Stimulated activated CD4-positive, alpha-beta T cell treated with anti-CD3 and anti-CD28 coated beads, Interleukin-15, amount 100 ng/mL, for 24 hours (primary cell): ENCODE results near the gene GLRX5.

ENCODE experiments used
- DNase-seq: peaks from one replicate; pipeline ENCODE4 v3.0.0-alpha.2; 2020

Gene GLRX5

DNA sequence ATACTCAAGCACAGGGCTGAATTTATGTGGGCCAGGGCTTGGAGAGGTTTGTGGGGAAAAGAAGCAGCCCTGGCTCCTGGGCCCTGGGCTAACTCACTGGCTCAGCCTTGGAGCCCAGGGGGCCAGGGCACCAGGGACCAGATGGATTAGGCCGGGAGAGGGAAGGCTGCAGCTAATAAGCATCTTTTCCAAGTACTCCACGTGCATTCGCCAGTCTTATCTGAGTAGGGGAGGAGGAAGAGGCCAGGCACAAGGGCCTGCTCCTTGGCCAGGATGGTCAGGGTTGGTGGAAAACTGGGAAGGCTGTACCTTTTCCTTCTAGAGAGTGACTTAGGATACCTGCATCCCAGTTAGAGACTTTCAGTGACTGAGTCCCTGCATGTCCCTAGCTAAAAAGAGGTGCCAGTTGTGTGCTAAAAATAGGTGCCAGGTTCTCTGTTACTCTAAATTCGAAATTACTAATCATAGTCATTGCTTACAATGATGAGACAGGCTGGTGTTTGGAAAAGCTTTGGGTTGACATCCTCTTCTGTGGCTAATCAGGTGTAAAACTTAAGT, 1.3 kb downstream of the GLRX5 start:
- no peak for DNase-seq

DNA sequence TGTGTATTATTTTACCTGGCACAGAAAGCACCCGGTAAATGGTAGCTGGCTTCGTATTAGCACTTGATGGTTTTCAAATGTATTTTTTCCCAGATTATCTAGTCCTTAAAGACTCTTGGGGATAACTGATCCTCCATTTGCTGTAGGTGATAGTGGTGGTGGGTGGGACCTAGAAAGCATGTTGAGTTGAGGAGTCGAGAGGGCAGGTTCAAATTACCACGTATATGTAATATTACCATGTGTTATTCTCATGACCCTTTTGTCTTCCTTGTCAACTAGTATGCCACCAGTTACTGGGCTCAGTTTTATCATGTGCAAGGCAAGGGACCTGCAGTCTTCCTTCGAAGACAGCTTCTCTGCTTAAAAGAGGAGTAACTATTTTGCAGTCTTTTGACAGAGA, 1.8 kb downstream of the GLRX5 start:
- no peak for DNase-seq

DNA sequence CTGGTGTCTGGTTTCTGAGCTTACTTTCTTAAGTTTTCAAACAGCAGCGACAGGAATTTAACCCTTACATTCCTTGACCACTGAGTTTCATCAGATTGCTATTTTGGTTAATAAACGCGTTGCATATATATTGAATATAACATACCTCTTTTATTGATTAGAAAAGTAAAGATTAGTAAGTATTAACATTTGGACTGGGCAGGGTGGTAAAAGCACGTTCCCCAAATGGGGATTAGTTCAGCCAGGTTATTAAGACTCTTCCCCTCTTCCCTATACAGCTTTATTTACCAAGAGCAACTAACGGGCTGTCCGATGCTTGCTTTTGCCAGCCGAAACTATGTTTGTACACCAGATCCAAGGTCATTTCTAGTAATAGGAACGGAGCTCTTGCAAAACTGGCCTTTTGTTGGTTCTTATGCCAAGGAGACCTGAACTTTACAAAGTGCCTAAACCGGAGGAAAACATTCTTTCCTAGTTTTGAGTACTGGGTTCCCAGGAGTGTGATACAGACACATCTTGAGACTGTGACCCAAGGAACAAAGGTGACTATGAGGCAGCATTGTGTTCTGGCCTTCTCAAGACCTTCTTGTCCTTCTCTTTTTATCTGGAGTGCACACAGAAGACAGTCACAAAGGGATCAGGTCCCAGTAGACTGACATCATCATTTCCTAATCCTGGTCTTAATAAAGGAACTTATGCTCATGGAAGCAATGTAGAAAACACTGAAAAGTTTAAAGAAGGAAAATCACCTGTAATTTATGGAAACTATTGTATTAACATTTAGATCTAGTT, 2.6 kb downstream of the GLRX5 start:
- no peak for DNase-seq

DNA sequence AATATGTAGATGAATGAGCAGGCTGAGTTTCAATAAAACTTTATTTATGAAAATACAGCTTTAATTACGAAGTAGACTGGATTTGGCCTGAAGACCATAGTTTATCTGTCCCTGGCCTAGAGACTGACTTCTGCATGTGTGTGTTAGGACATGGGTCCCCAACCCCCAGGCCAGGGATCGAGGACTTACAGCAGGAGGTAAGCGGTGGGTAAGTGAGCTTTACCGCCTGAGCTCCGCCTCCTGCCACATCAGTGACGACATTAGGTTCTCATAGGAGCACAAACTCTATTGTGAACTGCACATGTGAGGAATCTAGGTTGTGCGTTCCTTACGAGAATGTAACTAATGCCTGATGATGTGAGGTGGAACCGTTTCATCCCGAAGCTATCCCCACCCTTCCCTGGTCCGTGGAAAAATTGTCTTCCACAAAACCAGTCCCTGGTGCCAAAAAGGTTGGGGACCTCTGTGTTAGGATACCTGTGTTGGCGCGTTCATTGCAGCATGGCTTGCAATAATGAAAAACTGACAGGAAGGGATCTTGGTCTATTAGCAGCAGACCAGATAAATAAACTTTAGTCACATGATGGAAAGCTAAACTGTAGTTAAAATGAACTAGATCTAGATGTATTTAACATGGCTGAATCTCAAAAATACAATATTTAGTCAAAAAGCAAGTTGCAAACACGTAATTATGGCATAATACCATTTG, 4.1 kb downstream of the GLRX5 start:
- DNase-seq: no peak

DNA sequence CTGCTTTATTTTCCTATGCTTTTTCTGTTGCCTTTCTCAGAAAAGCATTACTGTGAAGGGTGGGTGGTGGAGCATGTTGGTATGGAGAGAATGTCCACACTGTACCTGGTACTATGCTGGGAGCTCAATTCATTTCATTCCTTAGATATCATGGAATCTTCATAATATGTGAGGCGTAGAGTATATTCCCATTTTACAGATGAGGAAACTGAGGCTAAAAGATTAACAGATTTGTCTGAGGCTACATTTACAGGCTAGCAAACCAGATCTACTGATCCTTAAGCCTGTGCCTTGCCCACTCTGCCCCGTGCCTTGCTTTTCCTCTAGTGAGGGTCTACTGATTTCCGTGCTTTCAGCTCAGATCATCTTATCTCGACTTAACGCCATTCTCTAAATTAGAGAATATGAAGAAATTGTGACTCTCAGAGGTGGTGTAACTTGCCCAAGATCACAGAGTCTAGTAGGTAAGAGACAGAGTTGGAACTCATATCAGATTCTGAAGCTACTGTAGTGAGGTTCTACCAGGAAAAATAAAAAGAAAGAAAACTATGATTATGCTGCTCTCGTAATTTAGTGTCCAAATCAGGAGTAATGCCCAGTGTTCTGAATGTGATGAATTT, 5.5 kb downstream of the GLRX5 start:
- DNase-seq: no peak

DNA sequence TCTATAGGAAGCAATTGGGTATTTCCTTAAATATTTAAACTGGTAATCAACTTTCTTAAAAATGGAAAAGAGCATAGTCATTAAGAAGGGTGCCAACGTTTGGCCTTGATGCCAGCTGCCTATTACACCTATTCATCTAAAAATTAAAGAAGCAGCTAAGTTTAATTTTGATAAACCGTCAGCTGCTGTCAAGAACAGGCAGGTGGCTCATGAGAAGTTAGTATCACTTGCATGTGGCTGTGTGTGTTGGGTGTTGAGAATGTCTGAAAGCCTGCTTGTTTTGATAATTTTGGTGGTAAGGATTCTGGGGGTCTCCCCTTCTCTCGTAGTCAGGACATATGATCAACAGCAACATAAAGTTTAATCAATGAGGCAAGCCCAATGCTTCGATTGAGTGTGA, 6.5 kb downstream of the GLRX5 start:
- no peak for DNase-seq

DNA sequence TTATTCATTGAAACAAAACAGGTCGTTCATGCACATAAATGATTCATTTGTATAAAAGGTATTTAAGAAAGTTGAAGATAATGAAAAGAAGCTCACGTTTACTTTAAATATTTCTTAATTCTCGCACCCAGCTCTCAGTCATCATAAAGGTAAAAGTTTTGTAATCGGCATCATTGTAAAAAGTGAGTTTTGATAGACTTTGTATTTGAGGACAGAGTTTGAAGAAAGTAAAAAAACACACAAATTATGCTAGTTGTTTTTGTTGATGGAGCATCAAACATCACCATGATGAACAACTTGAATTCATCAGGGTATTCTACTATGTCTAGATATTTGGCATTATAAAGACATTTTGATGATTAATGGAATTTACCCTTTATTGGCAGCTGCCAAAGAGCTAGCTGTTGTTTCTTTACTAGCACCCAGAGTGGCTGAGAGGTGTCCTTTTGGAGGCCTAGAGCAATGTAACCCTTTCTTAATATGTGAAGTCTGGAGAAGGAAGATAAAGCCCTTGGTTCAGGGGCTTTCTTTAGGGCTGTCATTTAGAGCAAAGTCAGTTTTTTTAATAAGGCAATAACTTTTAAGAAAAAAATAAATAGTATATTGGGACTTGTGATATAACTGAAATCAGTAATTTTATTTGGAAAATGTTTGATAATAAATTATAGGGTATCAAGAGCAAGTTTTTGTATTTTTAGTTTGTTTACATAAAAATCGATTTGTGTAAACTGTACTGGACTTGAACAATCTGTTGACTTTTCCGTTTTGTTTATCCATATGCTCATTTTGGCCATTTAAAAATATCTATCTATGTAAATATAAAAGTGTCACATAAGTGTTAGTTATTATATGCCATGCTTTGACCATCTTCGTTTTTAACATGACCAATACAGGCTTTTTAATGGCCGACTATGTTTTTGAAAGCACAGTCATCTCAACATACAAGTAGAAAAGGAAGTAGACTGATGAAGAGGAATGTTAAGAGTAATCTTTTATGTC, 7.4 kb downstream of the GLRX5 start:
- no peak for DNase-seq

DNA sequence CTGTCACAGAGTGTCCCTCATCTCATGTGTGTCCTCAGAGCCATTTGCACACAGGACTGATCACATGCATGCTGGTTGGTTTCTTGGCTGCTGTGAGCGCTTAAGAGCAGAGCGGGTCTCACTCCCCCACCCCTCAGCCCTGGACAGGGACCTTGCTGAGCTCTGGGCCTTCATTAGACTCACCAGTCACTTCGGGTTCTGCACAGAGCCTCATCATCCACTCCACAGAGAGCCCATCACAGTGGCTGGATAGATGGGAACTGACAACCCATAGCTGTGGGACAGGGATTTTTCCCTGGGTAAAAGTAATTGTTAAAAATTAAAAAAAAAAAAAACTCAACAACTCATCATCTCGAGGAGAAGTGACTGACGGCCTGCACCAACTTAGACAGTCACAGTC, 8.2 kb downstream of the GLRX5 start:
- no peak for DNase-seq

DNA sequence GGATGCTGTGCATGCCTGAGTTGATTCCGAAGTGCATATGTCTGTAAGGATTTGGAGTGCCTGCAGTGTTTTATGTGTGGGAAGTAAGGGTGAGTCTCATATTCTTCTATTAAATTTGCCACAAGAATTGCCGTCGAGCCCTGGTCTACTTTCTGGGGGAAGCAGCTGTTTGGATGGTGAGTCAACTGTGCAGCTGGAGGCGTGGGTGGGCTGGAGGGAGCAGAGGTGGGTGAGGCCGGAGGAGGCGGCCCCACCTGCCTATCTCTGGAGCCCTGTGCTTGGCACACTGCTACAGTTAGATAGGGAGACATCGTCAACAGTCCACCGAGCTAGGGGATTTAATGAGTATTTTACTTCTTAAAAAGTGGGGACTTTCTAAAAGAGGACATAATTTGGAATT, 9.7 kb downstream of the GLRX5 start:
- DNase-seq: no peak

DNA sequence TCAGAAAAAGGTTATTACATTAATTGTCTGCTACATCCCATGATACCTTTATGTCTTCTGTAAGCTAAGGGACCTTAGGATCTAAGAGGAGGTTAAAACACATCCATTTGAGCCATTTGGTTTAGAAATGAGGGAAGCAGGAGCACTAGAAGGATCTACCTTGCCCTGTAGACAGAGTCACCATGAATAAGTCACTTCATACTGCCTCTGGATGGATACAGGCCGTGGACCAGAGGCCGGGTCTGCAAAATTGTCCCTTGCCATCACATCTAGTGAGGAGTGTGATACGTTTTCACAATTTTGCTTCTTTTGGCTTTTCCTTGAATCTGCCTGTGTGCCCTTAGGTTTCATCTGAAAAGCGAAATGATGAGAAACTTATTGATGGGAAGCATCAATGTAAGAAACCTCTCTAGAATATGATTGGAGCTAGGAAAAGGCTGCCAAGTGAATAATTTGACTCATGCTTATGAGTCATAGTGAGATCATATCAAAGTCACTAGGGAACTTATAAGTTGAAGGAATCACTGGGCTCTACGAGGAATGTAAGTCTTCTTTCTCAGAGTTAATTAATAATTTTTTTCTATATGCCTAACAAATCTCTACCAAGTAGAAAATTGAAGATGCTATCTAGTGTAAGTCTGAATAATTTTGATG, 10.8 kb downstream of the GLRX5 start:
- DNase-seq: no peak

DNA sequence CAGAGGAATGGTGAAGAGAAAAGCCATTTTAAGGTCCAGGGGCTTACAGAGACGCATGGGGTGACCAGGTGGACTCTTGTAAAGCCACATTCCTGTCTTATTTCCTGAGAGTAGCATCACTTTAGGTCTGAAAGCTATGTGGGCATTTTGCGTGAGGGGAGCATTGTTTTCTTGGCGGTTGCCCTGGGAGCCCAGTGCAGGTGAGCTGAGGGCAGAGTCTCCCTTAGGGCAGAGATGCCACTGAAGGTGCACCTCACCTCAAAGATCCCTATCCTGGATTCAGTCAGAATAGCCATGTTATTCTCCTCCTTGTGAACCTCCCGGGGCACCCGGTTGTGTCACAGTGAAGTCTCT, 12.4 kb downstream of the GLRX5 start:
- no peak for DNase-seq

DNA sequence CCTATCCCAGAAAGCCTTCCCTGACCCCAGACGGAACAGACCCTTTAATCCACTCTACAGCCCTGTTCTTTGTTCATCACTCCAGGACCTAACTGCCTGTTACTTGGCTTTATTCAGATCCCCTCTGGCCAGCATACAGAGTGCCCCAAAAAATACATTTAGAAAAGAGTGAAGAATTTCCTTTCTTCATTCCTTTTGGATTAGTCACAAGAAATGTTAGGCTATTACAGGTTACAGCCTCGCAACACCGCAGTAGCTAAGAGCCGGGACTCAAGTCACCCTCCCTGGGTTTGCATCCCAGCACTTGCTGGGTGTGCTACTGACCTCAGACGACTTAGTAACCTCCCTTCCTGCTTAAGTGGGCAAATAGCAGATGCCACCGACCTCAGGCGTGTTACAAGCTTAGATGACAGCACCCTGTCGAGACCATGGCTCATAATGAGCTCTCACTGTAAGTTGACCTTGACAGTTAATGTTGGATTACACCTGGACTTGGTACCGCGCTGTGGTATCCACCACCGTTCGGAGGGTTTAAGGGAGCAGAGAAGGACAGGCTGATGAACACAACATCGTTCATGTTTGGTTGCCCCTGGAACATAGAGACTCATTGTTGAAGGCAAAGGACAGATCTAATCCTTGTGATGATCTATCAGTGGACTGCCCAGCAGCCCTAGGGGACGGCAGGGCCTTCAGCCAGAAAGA, 12.9 kb downstream of the GLRX5 start:
- DNase-seq: no peak

DNA sequence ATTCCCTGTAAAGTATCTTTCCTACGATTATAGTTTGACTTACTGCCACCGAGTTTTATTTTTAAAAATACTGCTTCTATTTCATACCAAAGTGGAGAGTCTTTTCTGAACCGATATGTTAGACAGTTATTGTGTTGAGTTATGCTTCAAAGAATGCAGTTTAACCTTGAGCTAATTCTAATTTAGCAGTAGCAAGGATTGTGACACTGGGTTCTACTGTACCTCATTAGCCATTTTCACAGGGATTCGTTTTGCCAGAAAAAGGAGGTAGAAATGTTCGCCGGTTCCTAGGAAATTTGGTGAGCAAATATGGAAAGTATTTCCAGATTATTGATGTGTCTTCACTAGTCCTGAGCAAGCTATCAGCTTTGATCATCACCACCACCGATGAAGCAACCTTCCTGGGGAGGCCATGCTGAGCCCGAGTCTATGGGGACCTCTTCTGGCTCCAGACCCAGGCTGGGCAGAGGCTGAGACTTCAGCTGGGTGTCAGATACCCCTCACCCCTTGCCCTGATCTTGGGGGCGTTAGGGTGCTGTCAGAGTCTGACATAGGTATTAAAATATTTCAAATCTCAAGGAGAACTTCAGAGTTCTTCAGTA, 13.6 kb downstream of the GLRX5 start:
- DNase-seq: no peak

DNA sequence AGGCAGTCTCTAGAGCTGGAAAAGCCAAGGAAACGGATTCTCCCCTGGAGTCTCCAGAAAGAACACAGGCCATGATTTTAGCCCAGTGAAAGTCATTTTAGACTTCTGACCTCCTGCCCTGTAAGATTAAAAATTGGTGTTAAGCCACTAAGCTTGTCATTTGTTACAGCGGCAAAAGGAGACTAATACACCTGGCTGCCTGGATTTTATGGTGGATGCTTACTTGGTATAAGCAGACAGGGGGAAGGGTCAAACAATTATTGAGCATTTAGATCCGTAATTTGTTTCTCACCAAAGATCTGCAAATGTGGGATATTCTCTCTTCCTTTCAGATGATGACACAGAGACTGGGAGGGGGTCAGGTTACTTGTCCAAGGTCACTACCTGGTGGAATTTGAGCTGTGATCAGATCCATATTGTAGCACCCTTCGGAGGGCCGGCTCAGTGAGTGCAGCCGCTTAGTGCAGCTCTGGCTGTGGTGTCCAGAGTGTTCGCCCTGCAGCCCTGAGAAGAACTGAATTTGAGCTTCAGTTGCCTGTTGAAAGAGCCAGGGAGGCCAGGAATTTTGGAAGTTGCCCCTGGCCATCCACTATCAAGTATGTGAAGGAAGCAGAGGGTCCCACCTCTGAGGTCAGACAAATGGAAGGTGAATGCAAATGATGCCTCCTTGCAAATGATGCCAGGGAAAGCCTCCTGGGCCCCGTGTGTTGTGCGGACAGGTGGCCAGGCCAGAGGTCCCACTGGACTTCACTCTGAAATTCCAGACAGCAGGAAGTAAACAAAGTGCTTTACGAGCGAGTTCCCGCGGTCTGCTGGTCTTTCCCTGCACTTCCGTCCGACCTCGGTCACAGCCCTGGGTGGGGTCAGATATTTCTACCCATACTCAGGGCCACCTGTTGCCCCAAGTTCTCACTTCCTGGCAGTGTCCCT, 15.1 kb downstream of the GLRX5 start:
- no peak for DNase-seq

DNA sequence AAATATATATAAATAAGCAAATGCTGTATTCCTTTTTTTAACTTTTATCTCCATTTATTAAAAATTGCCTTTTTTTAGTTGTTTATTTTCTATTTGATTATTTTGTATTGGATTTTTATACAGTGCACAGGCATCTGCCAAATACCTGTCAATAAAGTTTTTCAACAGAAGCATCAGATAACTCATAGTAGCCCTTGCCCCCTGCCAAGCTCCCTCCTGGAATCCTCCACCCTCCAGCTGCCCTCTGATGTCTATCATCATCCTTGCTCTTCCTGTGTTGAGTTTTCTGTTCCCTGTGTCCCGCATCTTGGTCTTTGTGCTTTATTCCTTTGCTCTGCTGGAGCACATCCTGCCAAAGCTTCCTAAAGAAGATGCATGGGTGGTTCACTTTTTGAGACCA, 16.6 kb downstream of the GLRX5 start:
- no peak for DNase-seq

DNA sequence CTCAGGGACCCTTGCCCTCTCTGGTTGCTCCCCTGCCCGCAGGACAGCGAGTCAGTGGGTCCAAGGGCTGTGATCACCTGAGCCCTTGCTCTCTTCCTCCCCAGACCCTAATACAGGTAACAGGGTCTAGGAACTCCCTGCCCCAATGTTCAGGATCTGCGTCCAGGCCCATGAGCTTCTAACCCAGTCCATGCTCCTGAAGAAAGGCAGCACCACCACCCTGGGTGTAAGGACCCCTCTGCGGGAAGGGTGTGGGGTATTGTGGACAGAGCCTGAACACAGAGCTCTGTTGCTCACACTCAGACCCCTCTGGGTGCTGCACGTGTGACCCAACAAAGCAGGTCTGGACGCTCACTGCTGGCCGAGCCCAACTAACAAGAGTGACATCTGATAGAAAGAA, 18.3 kb downstream of the GLRX5 start:
- no peak for DNase-seq

DNA sequence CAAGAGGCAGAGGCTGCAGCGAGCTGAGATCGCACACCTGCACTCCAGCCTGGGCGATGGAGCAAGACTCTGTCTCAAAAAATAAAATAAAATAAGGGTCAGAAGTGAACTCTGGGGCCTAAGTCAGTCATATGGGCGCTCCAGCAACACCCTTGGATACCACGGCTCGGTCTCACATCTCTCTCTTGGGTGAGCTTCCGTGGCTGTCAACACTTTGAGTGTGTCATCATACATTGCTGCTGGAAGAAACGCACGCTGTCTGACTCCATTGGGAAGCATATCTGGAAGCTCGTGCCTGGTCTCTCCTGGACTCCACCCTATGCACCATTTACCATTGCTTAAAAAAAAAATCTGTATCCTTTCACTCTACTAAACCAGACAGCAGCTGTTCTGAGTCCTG, 20.2 kb downstream of the GLRX5 start:
- no peak for DNase-seq

DNA sequence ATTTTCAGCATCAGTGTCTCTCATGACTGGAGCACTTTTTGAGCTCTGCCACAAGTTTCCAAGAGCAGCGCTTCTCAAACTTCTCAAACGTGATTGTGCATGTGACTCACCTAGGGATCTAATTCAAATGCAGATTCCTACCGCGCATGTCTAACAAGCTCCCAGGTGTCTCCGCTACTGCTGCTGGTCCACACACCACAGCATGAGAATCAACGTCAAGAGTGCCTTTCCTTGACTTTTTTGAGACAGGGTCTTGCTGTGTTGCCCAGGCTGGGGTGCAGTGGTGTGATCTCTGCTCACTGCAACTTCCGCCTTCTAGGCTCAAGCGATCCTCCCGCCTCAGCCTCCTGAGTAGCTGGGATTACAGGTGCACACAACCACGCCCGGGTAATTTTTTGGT, 22.4 kb downstream of the GLRX5 start:
- no peak for DNase-seq

DNA sequence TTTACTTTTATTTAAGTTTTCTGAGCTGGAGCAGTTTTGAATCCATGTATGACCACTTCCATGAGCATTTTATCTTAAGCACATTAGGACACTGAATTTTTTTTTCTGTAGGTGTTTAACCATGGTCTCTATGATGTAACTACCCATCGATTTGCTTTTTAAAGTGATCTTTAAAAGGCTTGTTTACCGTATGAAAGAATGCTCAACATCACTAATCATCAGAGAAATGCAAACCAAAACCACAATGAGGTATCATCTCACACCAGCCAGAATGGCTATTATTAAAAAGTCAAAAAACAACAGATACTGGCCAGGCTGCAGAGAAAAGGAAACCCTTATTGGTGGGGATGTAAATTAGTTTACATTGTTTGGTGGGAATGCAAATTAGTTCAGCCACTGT, 23.0 kb downstream of the GLRX5 start:
- DNase-seq: no peak

DNA sequence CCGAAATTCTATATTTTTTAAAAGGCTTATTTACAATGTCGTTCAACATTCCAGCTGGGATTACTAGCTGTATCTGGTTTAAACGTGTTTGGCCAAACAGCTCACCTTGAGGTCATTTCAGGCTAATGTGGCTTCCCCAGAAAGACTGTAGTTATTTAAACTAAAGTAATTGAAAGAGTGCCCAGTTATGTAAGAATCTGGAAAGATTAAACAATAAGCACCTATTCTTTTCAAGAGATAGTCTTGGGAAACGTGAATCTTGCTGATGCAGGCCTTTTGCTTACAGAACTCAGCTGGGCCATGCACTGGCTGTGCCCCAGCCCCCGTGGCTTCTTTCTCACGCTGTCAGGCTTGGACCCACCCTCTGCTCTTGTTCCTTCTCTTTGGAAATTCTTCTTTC, 24.4 kb downstream of the GLRX5 start:
- DNase-seq: no peak
